HepG2 (cell line): ENCODE data around the gene PGPEP1. TPM values are rescaled to one million over a fixed set of nuclear protein-coding genes. Genes with fewer than 3 reads are reported as not detected.

Experiments
- CHD4 ChIP-seq: fragments of 200-600 bp; sonication (generic); IDR thresholded peaks from 2 replicates; pipeline ENCODE4 v1.7.0; 2017; ENCODE audit warnings: mild to moderate bottlenecking, low read length, borderline replicate concordance
- GATA4 ChIP-seq: sonication (generic); IDR thresholded peaks from 2 replicates; pipeline ENCODE4 v1.6.1; 2016; ENCODE audit warnings: antibody characterized with exemption, low read depth, borderline replicate concordance
- HOXA3 ChIP-seq: sonication (generic); formaldehyde crosslinking; IDR thresholded peaks from 2 replicates; pipeline ENCODE4 v1.5.0; 2020; ENCODE audit warnings: missing genetic modification reagents
- LCORL ChIP-seq, 2 experiments: fragments of 450-650 bp in 1 of 2; sonication (generic) in 1 of 2; formaldehyde crosslinking in 1 of 2; IDR thresholded peaks; 2 replicates each; pipeline versions ENCODE4 v1.5.0 to v1.6.1; 2017 to 2020; ENCODE audit warnings: antibody characterized with exemption in 1 of 2, missing genetic modification reagents in 1 of 2
- MAX ChIP-seq: IDR thresholded peaks from 2 replicates; pipeline ENCODE4 v1.6.1; 2012; ENCODE audit warnings: inconsistent platforms
- MED1 ChIP-seq: sonication (generic); formaldehyde crosslinking; IDR thresholded peaks from 2 replicates; pipeline ENCODE4 v1.4.0; 2020; ENCODE audit warnings: missing genetic modification reagents
- MIER3 ChIP-seq: IDR thresholded peaks from 2 replicates; pipeline ENCODE4 v1.6.1; 2016; ENCODE audit warnings: missing compliant biosample characterization, borderline replicate concordance
- PHF5A ChIP-seq: IDR thresholded peaks from one replicate; pipeline ENCODE4 v1.6.1; 2018; ENCODE audit warnings: low read depth, missing genetic modification reagents; ENCODE audit not compliant: unreplicated experiment
- RAD51 ChIP-seq: fragments of 450-650 bp; IDR thresholded peaks from 2 replicates; pipeline ENCODE4 v1.6.1; 2016; ENCODE audit warnings: borderline replicate concordance
- SALL1 ChIP-seq: sonication (generic); formaldehyde crosslinking; IDR thresholded peaks from 2 replicates; pipeline ENCODE4 v1.8.0; 2022; ENCODE audit warnings: mild to moderate bottlenecking, missing genetic modification reagents
- ZNF343 ChIP-seq: sonication (generic); formaldehyde crosslinking; IDR thresholded peaks from 2 replicates; pipeline ENCODE4 v1.4.0; 2020; ENCODE audit warnings: mild to moderate bottlenecking, missing genetic modification reagents
- ZNF747 ChIP-seq: sonication (generic); formaldehyde crosslinking; IDR thresholded peaks from 2 replicates; pipeline ENCODE4 v1.8.1; 2023; ENCODE audit warnings: missing genetic modification reagents, mild to moderate bottlenecking, borderline replicate concordance
- ZSCAN5A ChIP-seq: sonication (generic); formaldehyde crosslinking; IDR thresholded peaks from 2 replicates; pipeline ENCODE4 v1.8.0; 2022; ENCODE audit warnings: mild to moderate bottlenecking, missing genetic modification reagents, borderline replicate concordance
- polyA plus RNA-seq, 8 experiments: library from polyadenylated mRNA; depleted of rRNA in 3 of 8; stranded (reverse) in 7 of 8; unstranded in 1 of 8; fragments of >200 nt; fragmentation: Illumina TruSeq in 4 of 8; extraction: Trizol in 4 of 8; gene quantifications; 2 replicates each; pipeline versions ENCODE4 v1.2.1 to v1.2.3, GENCODE V29; 2011 to 2016; ENCODE audit warnings: low read depth in 4 of 8, missing spikeins in 1 of 8, mixed read lengths in 1 of 8; ENCODE audit not compliant: insufficient read depth in 1 of 8
- total RNA-seq, 5 experiments: library from RNA; depleted of rRNA; stranded (reverse); fragments of >200 nt; fragmentation: Illumina TruSeq; extraction: Trizol; gene quantifications; 2 replicates each; pipeline ENCODE4 v1.2.3, GENCODE V29; 2016; ENCODE audit warnings: low read depth in 1 of 5
- TF ChIP-seq, protein P1 (sequence below): IDR thresholded peaks from 2 replicates; pipeline ENCODE4 v1.4.0; 2020; ENCODE audit warnings: mild to moderate bottlenecking, missing genetic modification reagents
- TF ChIP-seq, protein P2 (sequence below): sonication (generic); formaldehyde crosslinking; IDR thresholded peaks from 2 replicates; pipeline ENCODE4 v1.8.1; 2023; ENCODE audit warnings: mild to moderate bottlenecking, missing genetic modification reagents

Gene PGPEP1
- total and polyA plus RNA-seq, 2 of the 13 experiments (the other 11 are each of a cell fraction or from before 2014, with no cell fraction given): 53.1 to 56.6 TPM

DNA sequence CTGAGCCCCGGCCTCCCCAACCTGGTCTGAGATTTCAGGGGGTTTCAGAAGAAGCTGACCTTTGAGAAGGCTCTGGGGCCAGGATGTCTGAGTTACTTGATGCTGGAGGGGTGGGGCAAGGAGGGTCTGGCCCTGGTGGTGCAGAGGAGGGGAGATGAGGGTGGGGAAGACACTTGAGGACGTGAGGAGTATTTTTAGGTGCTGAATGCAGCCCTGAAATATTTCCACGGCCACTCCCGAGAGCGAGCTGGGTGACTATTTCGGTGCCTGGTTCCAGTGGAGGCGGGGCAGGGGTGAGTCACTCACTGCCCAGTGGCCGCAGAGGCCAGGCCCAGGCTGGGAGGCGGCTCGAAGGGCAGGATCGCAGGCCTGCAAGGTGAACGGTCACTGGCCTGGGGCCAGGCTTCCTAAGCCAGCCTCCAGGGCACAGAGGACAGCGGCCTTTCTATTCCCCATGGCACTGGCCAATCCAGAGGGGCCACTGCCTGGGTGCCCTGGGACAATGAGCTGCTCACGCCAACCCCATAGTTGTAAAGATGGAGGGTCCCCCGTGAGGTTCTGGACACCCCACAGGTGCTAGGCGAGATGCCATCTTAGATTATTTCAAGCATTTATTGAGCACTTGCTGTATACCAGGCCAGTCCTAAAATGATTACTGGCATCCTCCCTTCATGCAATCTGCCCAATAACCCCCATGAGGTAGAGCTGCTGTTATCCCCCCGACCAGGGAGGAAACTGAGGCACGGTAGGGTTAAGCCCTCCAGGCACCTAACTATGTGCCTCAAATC lies 39.3 kb upstream of the PGPEP1 start (continued):
- no peak for TF ChIP-seq ZSCAN5A (CRISPR knock-in tag)
- TF ChIP-seq ZNF343 (CRISPR knock-in tag): no peak
- 0 out of 2 replicates have a peak, but pooled peaks have one; percentile 32 for TF ChIP-seq ZNF747 (CRISPR knock-in tag)
- peak; percentile 62; the same call in 1 of the 2 replicates for TF ChIP-seq SALL1 (CRISPR knock-in tag)
- peak; percentile 20; the same call in 1 of the 2 replicates for TF ChIP-seq CHD4
- TF ChIP-seq PHF5A (CRISPR knock-in tag): peak; percentile 34
- peak; percentile 70 for TF ChIP-seq MED1 (CRISPR knock-in tag)
- TF ChIP-seq MAX: peak; percentile 11; the same call in 1 of the 2 replicates
- 0 out of 2 replicates have a peak, but pooled peaks have one; percentile 41 for TF ChIP-seq MIER3 (CRISPR knock-in tag)
- TF ChIP-seq LCORL (IDR thresholded peaks at IDR 0.05): no peak
- TF ChIP-seq LCORL (CRISPR knock-in tag; IDR thresholded peaks at IDR 0.05): peak; percentile 73
- no peak for TF ChIP-seq GATA4
- TF ChIP-seq HOXA3 (CRISPR knock-in tag): peak; percentile 60
- TF ChIP-seq, protein P1, sequence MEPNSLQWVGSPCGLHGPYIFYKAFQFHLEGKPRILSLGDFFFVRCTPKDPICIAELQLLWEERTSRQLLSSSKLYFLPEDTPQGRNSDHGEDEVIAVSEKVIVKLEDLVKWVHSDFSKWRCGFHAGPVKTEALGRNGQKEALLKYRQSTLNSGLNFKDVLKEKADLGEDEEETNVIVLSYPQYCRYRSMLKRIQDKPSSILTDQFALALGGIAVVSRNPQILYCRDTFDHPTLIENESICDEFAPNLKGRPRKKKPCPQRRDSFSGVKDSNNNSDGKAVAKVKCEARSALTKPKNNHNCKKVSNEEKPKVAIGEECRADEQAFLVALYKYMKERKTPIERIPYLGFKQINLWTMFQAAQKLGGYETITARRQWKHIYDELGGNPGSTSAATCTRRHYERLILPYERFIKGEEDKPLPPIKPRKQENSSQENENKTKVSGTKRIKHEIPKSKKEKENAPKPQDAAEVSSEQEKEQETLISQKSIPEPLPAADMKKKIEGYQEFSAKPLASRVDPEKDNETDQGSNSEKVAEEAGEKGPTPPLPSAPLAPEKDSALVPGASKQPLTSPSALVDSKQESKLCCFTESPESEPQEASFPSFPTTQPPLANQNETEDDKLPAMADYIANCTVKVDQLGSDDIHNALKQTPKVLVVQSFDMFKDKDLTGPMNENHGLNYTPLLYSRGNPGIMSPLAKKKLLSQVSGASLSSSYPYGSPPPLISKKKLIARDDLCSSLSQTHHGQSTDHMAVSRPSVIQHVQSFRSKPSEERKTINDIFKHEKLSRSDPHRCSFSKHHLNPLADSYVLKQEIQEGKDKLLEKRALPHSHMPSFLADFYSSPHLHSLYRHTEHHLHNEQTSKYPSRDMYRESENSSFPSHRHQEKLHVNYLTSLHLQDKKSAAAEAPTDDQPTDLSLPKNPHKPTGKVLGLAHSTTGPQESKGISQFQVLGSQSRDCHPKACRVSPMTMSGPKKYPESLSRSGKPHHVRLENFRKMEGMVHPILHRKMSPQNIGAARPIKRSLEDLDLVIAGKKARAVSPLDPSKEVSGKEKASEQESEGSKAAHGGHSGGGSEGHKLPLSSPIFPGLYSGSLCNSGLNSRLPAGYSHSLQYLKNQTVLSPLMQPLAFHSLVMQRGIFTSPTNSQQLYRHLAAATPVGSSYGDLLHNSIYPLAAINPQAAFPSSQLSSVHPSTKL (CRISPR knock-in tag): peak; percentile 62
- TF ChIP-seq RAD51: no peak
- TF ChIP-seq, protein P2, sequence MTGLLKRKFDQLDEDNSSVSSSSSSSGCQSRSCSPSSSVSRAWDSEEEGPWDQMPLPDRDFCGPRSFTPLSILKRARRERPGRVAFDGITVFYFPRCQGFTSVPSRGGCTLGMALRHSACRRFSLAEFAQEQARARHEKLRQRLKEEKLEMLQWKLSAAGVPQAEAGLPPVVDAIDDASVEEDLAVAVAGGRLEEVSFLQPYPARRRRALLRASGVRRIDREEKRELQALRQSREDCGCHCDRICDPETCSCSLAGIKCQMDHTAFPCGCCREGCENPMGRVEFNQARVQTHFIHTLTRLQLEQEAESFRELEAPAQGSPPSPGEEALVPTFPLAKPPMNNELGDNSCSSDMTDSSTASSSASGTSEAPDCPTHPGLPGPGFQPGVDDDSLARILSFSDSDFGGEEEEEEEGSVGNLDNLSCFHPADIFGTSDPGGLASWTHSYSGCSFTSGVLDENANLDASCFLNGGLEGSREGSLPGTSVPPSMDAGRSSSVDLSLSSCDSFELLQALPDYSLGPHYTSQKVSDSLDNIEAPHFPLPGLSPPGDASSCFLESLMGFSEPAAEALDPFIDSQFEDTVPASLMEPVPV (CRISPR knock-in tag): no peak
